ENCODE measurements around the gene CHRNE.

GRCh38 chr17:4858068-4858881, 44.6 kb downstream of the CHRNE start:
- TF ChIP-seq CTCF (conservative IDR thresholded peaks at IDR 0.05; ENCODE audit: low read depth in 2 of 2) (no peak), POLR2AphosphoS5 (IDR thresholded peaks at IDR 0.05; ENCODE audit: low read depth) (no peak), EZH2phosphoT487 (IDR thresholded peaks at IDR 0.05; ENCODE audit: unreplicated experiment) (no peak), REST (IDR thresholded peaks at IDR 0.05; ENCODE audit: unreplicated experiment) (no peak), EZH2 (IDR thresholded peaks at IDR 0.05; ENCODE audit: low read depth, unreplicated experiment) (no peak), JUNB (IDR thresholded peaks at IDR 0.05; ENCODE audit: unreplicated experiment) (no peak), CREB1 (CRISPR knock-in tag; IDR thresholded peaks at IDR 0.05; ENCODE audit: low read depth) (no peak), ZNF114 (CRISPR knock-in tag; IDR thresholded peaks at IDR 0.05) (no peak)
